ENCODE results near the gene MOB1A. TPM values are rescaled to one million over a fixed set of nuclear protein-coding genes. Genes with fewer than 3 reads are reported as not detected.
"Not testable (repeated sequence)": the region's sequence is repeated elsewhere in the genome, so short reads cannot be mapped to it uniquely, and the experiment has no call there.

Gene MOB1A
- total RNA-seq, 1 donor, result 155 TPM

GRCh38 chr2:74188018-74188601, 9.4 kb upstream of the MOB1A start:
- peak; percentile 32 for DNase-seq (ENCODE audit: low read depth)
- H3K4me3 ChIP-seq (ENCODE audit: low read depth, low read length), result no peak overlapping the region
- no peak for TF ChIP-seq CTCF (IDR thresholded peaks at IDR 0.05; ENCODE audit: insufficient read depth, low read depth, low read length)

- not testable (repeated sequence) for DNase-seq (ENCODE audit: low read depth); H3K4me3 ChIP-seq (ENCODE audit: low read depth, low read length)
Measured at GRCh38 chr2:74186706-74187105, 8.0 kb upstream of the MOB1A start.

GRCh38 chr2:74186038-74186437, 7.4 kb upstream of the MOB1A start:
- TF ChIP-seq CTCF (IDR thresholded peaks at IDR 0.05; ENCODE audit: insufficient read depth, low read depth, low read length), result no peak
- no peak overlapping the region for H3K4me3 ChIP-seq (ENCODE audit: low read depth, low read length)
- DNase-seq (ENCODE audit: low read depth), result no peak

- no peak for TF ChIP-seq CTCF (IDR thresholded peaks at IDR 0.05; ENCODE audit: insufficient read depth, low read depth, low read length)
- no peak overlapping the region for H3K4me3 ChIP-seq (ENCODE audit: low read depth, low read length)
Measured at GRCh38 chr2:74183878-74184277, 5.2 kb upstream of the MOB1A start.

GRCh38 chr2:74181739-74182138, 3.1 kb upstream of the MOB1A start:
- H3K4me3 ChIP-seq (ENCODE audit: low read depth, low read length), result no peak overlapping the region

More at GRCh38 chr2:74183878-74184277, 5.2 kb upstream of the MOB1A start:
- DNase-seq (ENCODE audit: low read depth), result no peak

GRCh38 chr2:74179063-74179865, 585 bp upstream of the MOB1A start:
- no peak for DNase-seq (ENCODE audit: low read depth)
- peak; percentile 27 for TF ChIP-seq CTCF (IDR thresholded peaks at IDR 0.05; ENCODE audit: insufficient read depth, low read depth, low read length)
- H3K4me3 ChIP-seq (ENCODE audit: low read depth, low read length), result peak overlapping the region; percentile 86

More at GRCh38 chr2:74181739-74182138, 3.1 kb upstream of the MOB1A start:
- no peak for TF ChIP-seq CTCF (IDR thresholded peaks at IDR 0.05; ENCODE audit: insufficient read depth, low read depth, low read length)
- peak; percentile 24 for DNase-seq (ENCODE audit: low read depth)

- DNase-seq (ENCODE audit: low read depth), result no peak
- H3K4me3 ChIP-seq (ENCODE audit: low read depth, low read length), result peak overlapping the region; percentile 86
- no peak for TF ChIP-seq CTCF (IDR thresholded peaks at IDR 0.05; ENCODE audit: insufficient read depth, low read depth, low read length)
Measured at GRCh38 chr2:74177696-74178095, 983 bp downstream of the MOB1A start.

All from fibroblast of villous mesenchyme (primary cell).